ENCODE measurements around the gene AVPR2.

AVPR2 gene

GRCh38 chrX:153871451-153871850, 33.0 kb upstream of the AVPR2 start:
- DNase-seq (ENCODE audit: low spot score), result no peak

DNA sequence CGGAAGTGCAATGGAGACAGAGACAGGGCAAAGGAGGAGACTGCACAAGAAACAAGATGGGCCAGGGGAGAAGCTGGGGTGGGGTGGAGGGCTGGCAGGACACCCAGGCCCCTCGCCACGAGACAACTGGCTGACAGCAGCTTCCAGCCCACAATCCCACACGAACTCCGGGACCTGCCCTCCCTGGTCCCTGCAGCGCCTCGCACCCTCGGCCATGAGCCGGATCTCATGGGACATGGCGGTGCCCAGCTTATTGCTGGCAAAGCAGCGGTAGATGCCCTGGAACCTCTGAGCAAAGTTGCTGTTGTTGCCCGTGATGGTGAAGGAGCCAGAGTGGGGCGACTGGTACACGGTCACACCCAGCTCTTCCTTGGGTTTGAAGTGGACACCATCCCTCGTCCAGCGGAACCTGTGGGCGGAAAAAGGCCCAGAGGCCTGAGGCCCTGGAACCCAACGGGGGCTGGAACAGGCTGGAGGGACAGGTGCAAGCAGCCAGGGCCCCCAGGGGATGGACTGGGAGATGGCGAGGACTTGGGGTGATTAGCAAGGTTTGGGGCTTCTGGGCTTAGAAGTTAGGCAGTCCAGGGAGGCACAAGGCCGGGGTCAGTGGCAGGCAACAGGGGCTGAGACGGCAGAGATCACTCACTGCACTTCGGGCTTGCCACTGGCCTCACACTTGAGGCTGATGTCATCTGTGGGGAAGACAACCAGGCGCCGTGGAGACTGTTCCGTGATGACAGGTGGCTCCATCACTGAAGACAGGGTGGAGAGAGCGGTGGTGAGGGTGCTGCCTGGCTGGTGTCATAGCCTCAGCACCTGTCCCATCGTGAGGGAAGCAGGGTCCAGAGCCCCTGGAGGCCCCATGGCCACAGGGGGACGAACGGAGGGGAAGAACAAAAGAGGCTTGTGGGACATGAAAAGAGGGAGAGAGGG, 32.3 kb upstream of the AVPR2 start:
- DNase-seq (ENCODE audit: low spot score), result no peak

- DNase-seq (ENCODE audit: low spot score), result no peak
These were observed 31.0 kb upstream of the AVPR2 start for GRCh38 chrX:153873282-153874084.

DNA sequence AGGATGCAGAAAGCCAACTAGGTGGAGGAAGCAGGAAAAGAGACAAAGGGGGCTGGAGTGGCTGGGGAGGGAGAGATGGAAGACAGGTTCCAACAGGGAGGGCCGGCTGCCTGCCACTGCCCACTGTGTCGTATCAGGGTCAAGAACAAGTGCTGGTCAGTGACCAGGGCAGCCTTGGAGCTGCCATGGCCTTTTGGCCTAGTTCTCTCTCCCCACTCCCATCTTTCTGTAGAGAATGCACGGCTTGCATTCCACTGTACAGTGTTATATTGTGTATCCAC, 30.4 kb upstream of the AVPR2 start:
- DNase-seq (ENCODE audit: low spot score), result no peak

DNA sequence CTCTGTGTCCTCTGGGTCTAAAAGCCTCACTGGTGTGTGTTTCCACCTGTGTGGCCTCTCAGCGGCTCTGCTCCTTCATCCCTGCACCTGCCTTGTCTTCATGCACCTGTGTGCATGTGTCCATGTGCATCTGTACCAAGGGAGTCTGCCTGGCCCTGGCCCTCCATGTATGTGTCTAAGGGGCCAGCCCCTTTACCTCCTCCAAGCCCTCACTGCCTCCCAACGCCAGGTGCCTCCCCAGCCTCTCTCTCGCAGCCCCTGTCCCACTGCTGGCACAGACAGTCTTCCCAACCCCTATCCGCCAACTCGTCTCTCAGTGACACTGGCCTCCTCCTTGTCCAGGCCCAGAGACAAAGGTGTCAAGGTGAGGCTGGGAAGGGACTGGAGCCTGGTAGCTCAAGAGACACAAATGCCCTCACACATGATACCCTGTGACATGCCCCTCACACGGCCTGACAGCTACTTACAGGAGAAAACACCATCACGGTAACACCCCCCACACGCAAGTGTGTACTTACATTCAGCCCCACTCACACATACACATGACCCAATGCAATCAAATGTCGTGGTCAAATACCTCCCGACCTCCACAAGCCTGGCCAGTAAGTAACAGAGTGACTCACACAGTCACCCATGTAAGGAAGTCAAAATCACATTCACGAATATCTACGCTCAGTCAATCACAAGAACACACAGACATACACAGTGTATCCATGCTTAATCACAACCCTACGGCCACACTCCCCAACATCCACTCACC, 29.9 kb upstream of the AVPR2 start:
- DNase-seq (ENCODE audit: low spot score), result no peak

GRCh38 chrX:153875391-153876111, 28.9 kb upstream of the AVPR2 start:
- peak; percentile 74 for DNase-seq (ENCODE audit: low spot score)

DNA sequence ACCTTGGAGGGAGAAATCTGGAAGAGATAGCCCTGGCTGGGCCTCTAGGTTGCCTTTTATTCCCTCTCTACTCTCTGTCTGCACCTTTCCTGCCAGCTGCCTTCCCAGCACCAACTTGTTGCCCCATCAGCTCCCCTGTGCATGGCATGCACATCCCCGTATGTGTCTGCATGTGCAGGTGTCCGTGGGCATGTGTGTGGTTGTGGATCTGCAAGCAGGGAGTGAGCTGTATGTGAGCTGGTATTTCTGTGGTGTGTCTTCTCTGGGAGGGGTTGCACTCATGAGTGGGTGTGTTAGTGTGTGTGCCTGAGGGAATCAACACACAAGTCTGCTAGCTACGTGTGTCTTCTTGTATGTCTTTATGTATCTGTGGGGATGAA, 28.4 kb upstream of the AVPR2 start:
- DNase-seq (ENCODE audit: low spot score), result no peak

- no peak for DNase-seq (ENCODE audit: low spot score)
These were observed 26.8 kb upstream of the AVPR2 start for GRCh38 chrX:153877571-153878261.

DNA sequence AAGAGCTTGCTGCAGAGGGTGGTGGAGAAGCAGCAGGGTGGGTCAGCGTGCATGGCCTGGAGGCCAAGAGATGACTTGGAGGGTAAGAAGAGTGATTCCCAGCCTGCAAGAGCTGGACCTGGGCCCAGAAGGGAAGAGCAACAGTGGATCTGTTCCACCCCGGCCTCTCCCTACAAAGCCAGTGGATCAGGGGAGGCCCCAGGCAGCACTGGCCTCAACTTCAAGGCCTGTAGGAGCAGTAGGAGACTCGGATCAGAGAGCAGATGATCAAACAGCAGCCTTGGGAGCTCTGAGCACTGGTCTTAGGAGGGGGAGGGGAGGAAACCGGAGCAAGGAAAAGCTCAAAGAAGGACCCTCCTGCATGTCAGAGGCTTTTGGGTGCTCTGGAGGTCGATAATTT, 26.1 kb upstream of the AVPR2 start:
- DNase-seq (ENCODE audit: low spot score), result no peak

DNA sequence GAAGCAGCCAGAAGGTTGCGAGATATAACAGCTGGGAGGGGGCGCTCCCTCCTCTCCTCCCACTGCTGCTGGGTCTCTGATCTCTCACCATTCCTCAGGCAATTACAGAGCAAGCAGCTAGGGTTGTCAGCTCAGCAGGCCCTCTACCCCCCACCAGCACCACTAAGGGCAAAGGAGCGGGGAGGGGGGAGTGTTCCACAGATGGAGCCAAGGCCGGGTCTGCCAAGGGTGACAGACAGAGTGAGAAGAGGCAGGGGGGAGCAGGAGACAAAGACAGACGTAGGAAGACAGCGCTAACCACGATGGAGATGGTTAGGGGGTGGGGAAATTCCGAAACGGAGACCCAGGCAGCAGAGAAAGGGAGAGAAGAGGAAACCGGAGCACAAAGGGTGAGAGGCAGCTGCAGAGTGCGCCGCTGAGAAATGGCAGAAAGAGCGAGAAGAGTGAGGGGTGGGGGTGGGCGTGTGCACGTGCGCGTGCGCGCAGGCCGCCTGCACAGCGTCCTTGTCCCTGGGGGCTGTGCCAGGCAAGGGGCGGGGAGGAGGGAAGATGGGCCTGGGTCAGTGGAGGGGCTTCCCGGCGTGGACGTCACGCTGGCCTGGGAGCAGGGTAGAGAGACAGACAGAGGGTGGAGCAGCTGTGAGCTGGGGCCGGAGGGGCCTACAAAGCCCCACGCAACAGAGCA, 25.4 kb upstream of the AVPR2 start:
- DNase-seq (ENCODE audit: low spot score), result no peak

DNA sequence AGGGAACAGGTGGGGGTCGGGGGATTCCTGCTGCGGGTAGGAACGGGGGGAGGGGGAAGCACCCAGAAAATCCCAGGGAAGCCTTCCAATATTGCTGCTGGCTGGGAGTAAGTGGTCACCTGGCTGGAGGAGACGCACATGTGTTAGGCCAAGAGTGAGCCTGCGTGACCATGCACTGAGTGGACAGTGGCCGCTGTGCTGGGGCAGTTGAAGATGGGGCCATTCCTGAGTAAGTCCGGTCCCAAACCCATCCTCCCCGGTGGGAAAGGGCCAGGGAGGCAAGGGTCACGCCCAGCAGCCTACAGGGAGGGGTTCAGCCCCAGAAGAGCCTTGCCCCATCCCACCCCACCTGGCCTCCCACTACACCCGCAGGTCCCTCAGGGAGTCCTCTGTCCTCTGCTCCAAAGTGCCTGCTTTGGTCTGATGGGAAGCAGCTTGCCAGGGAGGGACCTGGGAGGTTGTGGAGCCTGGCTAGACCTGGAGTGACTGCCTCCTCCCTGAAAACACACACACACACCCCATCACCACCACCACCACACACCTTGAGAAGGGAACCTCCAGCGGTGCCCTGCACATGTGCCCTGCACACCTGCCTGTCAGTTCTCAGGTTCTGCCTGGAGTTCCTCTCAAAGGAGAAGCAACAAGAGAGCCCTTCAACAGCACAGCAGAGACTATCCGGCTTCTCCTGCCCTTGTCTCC, 24.6 kb upstream of the AVPR2 start:
- DNase-seq (ENCODE audit: low spot score), result no peak

GRCh38 chrX:153880440-153880815, 24.0 kb upstream of the AVPR2 start:
- DNase-seq (ENCODE audit: low spot score), result no peak

- DNase-seq (ENCODE audit: low spot score), result no peak
These were observed 23.2 kb upstream of the AVPR2 start for GRCh38 chrX:153881281-153881680.

- no peak for DNase-seq (ENCODE audit: low spot score)
These were observed 22.4 kb upstream of the AVPR2 start for GRCh38 chrX:153882086-153882498.

DNA sequence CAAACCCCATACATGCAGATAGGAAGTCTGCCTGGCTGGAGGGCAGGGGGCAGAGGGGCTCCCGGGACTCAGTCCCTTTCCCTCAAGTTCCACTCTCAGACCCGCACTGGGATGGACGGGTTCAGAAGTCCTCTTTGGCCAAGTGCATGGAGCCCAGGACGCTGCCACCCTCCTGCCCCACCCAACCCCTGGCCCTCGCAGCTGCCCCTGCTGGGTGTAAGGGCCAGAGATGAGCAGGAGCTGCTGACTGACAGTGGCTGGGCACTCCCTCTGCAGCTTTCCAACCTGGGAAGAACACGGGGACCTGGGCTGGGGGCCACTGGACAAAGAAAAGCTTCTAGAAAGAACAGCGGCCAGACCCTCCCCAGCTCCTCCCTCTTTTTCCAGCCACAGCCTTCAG, 21.9 kb upstream of the AVPR2 start:
- DNase-seq (ENCODE audit: low spot score), result no peak

- no peak for DNase-seq (ENCODE audit: low spot score)
These were observed 21.2 kb upstream of the AVPR2 start for GRCh38 chrX:153883163-153883843.

DNA sequence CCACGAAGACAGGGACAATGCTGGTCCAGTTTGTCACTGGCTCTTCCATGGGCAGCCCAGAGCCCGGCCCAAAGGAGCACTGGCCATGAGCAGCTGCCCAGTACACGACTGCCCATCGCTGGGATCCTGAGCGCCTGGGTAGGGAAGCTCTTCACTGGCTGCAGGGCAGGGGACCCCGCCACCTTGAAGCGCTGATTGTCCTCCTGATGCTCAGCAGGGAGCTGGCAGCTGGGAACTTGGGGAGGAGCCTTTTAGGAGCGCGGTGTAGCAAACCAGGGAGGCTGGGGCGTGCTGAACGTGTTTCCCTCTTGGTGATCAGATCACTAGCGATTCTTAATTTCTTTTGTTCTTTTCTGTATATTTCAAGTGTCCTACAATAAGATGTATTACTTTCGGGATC, 20.3 kb upstream of the AVPR2 start:
- DNase-seq (ENCODE audit: low spot score), result no peak

DNA sequence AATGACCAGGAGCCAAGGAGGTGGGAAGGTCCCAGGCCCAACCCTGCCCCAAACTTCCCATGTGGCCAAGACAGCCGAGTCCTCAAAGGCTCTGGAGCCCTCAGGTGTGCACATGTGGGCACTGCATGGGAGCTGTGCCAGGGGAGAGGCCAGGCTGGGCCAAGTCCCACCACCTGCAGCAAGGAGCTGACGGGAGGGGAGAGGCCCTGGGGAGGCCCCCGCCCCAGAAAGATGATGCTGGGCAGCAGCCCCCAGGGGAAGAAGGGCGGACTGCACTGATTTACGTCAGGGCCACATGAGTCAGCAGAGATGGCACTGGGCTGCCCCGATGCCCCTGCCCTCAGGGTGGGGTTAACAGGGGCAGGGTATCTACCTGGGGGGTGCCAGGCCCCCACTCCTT, 19.9 kb upstream of the AVPR2 start:
- DNase-seq (ENCODE audit: low spot score), result no peak

DNA sequence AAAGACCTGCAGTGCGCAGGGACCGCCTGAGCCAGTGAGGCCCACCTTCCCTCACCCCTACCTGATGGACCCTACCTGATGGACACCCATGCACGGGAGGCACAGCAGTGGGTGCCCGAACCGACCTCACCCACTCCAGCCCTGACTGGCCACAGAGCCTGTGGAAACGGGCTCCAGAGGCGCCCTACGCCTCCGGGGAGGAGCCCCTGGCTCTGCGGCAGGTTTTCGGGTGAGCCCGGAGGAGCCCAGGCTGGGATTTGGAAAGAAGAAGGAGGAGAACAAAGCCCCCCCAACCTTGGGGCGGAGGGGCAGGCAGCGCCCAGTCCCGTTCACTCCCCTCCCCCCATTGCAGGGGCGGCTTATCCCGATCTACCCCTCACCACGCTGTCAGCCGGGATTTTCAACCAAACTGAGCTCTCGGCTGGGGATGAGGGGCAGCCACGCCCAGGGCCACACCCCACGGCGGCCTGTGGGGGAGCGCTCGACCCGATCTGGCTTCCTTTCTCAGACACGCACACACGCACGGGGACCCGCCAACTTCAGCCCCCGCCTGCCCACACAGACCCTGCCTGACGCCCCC, 19.2 kb upstream of the AVPR2 start:
- no peak for DNase-seq (ENCODE audit: low spot score)
